Brain pericyte (primary cell): ENCODE data around the gene POLR1H.

Source experiments
- DNase-seq: peaks from one replicate; pipeline ENCODE4 v3.0.0-alpha.2; 2012; ENCODE audit warnings: low read depth, low spot score

POLR1H gene

GRCh38 chr6:30093951-30094661 lies 33.0 kb downstream of the POLR1H start:
- no peak for DNase-seq

GRCh38 chr6:30096829-30097228 lies 35.8 kb downstream of the POLR1H start:
- no peak for DNase-seq

DNA sequence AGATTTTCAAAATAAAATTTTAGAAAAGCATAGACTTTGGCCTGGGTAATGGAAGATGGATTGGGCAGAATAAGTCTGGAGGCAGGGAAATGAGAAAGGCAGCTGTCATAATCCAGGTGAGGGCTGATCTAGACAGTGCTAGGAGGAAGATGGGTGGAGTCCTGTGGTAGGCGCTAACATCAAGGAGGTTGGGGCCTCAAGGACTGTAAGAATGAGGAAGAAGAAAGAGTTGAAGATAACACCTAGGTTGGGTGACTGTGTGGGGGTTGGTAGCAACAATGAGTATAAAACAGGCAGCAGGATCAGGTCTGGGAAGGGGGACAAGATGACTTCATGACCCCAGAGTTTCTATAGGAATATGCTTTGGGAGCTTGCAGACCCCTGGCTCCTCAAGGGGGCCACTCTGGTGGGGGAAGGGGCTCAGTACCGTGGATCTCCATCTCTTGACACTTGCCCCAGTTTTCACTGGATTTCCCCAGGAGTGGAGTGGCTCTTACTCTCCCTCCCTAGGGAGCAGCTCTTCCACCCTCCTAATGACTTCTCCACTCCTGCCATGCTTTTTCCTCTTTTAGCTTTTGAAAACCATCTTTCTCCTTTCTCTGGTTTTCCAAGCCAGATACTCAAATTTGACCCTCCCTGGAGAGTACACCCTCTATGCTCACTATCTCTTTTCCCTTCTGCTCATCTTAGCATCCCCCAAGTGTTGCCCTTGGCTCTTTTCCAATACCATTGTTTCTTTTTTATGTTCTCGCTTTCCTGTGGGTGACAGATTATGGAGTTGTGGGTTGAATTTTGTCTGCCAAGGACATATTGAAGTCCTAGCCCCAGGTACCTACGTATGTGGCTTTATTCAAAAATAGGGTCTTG lies 37.1 kb downstream of the POLR1H start:
- no peak for DNase-seq

- no peak for DNase-seq
These were observed 39.1 kb downstream of the POLR1H start for GRCh38 chr6:30100154-30100553.

- DNase-seq = no peak
These were observed 39.7 kb downstream of the POLR1H start for GRCh38 chr6:30100585-30101443.

- DNase-seq = no peak
These were observed 40.7 kb downstream of the POLR1H start for GRCh38 chr6:30101444-30102413.

DNA sequence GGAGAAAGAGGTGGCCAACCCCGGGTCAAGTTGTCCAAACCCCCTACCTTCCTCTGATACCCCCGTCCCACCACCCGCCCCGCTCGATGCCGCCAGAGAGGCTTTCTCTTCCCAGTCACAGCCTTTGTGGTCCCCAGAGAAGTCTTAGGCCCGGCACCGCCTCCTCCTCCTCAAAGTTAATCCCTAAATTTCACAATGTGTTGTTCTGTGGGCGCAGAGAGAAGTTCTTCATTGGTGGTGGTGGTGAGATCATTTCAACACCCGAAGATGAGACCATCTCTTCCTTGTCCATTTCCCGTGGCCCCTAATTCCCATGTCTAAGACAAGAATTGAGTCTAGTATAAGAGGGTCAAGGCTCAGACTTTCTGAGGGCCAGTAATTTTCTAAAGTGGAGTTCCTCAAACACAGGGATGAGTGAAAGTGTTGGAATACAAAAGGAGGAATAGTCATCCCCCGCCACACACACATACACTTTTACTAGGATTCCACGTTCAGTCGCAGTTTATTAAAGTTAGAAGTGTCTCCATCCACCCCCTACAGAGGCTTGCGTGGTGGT lies 41.4 kb downstream of the POLR1H start:
- DNase-seq = no peak

DNA sequence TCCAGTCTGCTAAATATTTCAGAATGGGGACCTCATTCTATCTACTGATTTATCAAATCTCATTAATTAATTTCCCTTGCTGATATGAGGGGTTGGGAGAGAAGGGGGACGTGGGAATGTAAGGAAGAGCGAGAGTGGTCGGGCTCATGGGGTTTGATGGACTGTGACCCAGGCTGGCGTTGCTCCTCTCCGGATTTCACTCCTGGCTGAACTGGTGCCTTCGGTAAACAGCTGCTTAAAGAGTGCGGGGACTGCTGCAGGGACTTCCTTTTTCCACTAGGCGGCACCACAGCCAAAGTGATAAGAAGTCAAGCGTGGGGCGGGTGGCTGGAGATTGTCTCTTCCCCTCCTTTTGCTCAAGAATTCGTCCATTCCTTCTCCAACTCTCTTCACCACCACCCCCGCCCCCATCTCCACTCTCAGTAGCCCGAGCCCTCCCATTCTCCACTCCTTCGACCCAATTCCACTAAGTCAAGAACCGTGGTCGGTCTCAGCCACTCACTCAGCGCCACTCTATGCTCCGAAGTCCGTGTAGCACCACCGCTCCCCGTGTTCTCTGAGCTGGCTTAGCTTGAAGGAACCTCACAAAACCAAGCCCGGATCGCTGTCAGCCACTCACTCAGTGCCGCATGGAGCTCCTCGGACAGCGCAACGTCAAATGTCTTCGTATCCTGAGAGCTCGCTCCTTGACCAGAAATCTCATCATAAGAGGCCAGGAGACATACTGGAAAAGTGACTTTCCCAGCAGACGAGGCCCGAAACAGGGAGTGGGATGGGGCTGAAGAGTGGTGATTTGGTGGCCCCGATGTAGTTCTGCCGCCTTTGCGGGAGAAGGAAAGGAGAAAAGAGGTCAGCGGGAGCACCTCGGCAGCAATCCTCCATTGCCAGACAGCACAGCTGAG lies 42.2 kb downstream of the POLR1H start:
- DNase-seq = peak; percentile 41

- DNase-seq = no peak
These were observed 42.8 kb downstream of the POLR1H start for GRCh38 chr6:30103872-30104179.

GRCh38 chr6:30104661-30105060 lies 43.6 kb downstream of the POLR1H start:
- no peak for DNase-seq

DNA sequence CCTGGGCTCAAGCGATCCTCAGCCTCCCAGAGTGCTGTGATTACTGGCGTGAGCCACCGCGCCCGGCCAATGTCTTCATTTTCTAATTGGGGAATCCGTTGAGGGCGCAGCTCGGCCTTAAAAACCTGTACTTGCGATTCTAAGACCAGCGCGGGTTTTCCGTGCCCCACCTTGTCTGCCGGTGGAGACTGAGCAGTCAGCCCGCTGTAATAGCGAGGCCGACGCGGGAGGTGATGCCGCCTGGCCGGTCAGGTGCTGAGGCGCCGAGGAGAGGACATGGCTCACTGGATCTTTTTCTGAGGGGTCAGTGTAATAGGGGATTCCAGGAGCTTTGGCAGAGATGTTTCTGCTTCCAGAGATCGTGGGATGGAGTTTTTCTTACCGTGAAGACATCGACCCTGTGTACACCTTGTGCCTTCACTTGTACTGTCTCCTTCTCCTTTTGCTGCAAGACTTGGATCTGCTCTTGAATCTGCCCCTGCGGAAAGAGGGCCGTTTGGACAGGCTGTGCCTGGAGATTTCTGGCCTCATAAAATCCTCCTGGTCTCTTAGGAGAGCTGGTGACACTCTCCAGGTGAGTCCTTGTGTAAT lies 50.3 kb downstream of the POLR1H start:
- DNase-seq = no peak

DNA sequence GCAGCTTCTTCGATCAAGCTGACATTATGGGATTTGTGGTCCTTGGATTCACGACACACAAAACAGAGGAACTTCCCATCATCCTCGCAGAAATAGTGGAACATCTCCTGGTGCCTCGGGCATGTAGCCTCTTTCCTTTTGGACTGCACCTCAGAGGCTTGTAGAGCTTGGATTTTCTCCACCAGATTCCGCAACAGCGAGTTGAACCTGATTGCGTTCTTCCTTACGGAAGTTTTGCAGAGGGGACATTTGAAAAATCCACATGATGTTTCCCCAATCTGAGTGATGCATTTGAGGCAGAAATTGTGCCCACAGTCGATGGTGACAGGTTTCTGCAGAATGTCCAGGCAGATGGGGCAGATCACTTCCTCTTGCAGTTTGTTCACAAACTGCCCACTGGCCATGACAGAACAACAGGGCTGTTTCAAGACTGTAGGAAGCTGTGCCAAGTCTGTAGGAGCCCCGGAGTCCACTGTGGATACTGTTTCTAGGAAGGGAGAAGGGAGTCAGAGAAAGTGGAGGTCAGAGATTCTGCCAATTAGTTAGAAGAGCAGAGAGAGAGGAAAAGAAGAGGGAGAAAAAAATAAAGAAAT lies 51.4 kb downstream of the POLR1H start:
- DNase-seq = no peak

DNA sequence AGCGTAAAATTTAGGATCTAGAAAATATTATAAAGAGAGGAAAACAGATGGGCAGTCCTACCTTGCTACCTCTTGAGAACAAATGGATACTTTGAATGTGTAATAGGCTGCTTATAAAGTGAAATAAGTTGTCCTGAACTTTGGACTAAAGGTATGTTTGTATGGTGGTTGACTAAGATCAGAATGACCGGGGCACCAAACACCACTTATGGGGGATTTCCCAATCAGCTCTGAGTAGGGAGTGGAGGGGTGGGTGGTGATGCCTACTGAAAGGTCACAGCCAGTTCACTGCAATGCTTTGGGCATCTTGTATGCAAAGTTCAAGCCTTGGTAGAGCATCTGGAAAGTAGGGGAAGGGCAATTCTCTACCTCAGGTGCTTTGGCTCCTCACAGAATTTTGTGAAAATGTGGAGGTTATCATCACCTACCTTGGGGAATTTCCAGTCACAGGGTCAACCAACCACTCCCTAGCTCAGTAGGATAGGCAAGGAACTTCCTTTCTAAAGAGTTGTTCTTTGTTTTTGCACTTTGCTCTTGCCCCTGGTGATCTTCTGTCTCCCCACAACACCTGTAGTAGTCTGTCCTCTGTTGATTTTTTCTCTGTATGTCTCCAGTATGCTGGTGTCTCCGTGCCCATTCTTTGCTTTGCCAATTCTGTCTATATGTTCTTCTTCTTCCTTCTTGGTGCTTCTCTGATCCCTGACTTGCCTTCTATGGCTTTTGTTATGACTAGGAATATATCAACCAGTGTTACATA lies 52.1 kb downstream of the POLR1H start, which contains the start of gene TRIM31:
Gene TRIM31, minus strand, starts transcription at position 88 of the 757 bp plus-strand sequence. CDS start 285 bp downstream, outside the sequence.
- DNase-seq = no peak

DNA sequence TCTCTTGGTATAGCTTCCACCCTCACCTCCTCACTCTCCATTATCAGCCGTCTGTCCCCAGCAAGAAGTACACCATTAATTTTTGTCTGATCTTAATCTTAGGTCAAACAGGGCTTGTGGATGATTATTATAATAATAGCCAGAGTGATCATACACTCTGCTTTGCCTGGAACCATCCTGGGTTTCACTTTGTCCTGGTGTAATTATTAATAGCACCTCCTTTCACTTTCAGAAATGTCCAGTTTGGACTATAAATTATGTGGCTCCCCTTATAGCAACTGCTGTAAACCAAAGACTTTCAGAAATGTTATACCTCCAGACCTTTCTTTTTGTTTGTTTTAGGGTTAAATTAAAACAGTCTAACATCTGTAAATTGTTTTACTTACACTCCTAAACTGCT lies 52.8 kb downstream of the POLR1H start:
- DNase-seq = no peak
